ENCODE results near the gene EFCAB11. TPM values are rescaled to one million over a fixed set of nuclear protein-coding genes. Genes with fewer than 3 reads are reported as not detected.

The EFCAB11 gene
- total and polyA plus RNA-seq, 2 donors (not counting 3 experiments of a cell fraction or from before 2014, with no cell fraction given): 2.8 to 6.3 TPM

GRCh38 chr14:89990623-89991275 lies 36.2 kb upstream of the EFCAB11 start:
- H3K9ac ChIP-seq (replicated peaks; ENCODE audit: extremely low read depth, insufficient read depth, low read length): no peak overlapping the region
- dilution Hi-C loops (cut with MboI; ENCODE audit: extremely low pct_ligation_motif_present, low sequenced_read_pairs) (no loop called here), intact Hi-C loops (cut with micrococcal nuclease) (no loop called here)
- no peaks in the 10 kb centered on the region for H3K9me3 ChIP-seq (replicated peaks; ENCODE audit: control insufficient read depth, insufficient read depth, low read length)
- CTCF ChIA-PET: interaction anchor here (1.9 kb wide), 1 partner anchor 51 kb away, joined by 5 read pairs; no protein-coding TSS in a partner anchor
- no peaks in the 10 kb centered on the region for H3K79me2 ChIP-seq (ENCODE audit: control insufficient read depth, insufficient read depth, low read length)
- TF ChIP-seq FOS (IDR thresholded peaks at IDR 0.05; ENCODE audit: borderline replicate concordance, insufficient read depth, low read length) (no peak), MYC (IDR thresholded peaks at IDR 0.05; ENCODE audit: low read depth, low read length) (no peak), JUN (IDR thresholded peaks at IDR 0.05; ENCODE audit: borderline replicate concordance, insufficient read depth, insufficient read length, low read depth) (no peak), CTCF (IDR thresholded peaks at IDR 0.05; ENCODE audit: extremely low read depth in 1 of 2, insufficient read depth in 1 of 2, low read depth in 1 of 2, low read length in 2 of 2) (no peak), POLR2A (IDR thresholded peaks at IDR 0.05; ENCODE audit: low read depth, low read length) (no peak), MAX (IDR thresholded peaks at IDR 0.05; ENCODE audit: insufficient read depth, insufficient read length) (no peak), GATA2 (IDR thresholded peaks at IDR 0.05; ENCODE audit: insufficient read depth, insufficient read length, low read depth, low read length) (no peak), POLR2AphosphoS5 (IDR thresholded peaks at IDR 0.05; ENCODE audit: insufficient read depth, low read depth, low read length) (no peak), EZH2 (IDR thresholded peaks at IDR 0.05; ENCODE audit: borderline replicate concordance, low read depth, low read length, severe bottlenecking) (no peak)
- H3K9me1 ChIP-seq (replicated peaks; ENCODE audit: control insufficient read depth, extremely low read depth, insufficient read depth, low read length): no peaks in the 10 kb centered on the region
- no peaks in the 10 kb centered on the region for H4K20me1 ChIP-seq (replicated peaks; ENCODE audit: control insufficient read depth, extremely low read depth, insufficient read depth, low read length)
- peaks cover 4 to 19% of the 10 kb centered on the region in 2 experiments for H3K36me3 ChIP-seq (ENCODE audit: control insufficient read depth in 2 of 2, extremely low read depth in 1 of 2, insufficient read depth in 2 of 2, low read length in 2 of 2)
- H2AFZ ChIP-seq (ENCODE audit: low read depth, low read length): no peak overlapping the region
- H3K4me2 ChIP-seq (ENCODE audit: insufficient read depth, low read length): no peak overlapping the region
- H3K4me3 ChIP-seq (replicated peaks in 1 of 3; ENCODE audit: insufficient read depth in 1 of 3, low read depth in 1 of 3, low read length in 3 of 3): no peak overlapping the region
- H3K27me3 ChIP-seq (ENCODE audit: control insufficient read depth in 2 of 2, insufficient read depth in 2 of 2, low read length in 2 of 2): no peaks in the 10 kb centered on the region
- BruUV-seq (replicated peaks): no TSS peak
- POLR2A ChIA-PET: no interaction called here
- H3K27ac ChIP-seq (ENCODE audit: insufficient read depth, low read depth, low read length): no peak overlapping the region
- no peaks in the 10 kb centered on the region for H3K4me1 ChIP-seq (ENCODE audit: control insufficient read depth, extremely low read depth, insufficient read depth, low read length)
- DNase-seq (ENCODE audit: low read depth, low spot score) (no peak), FAIRE-seq (no peak)

Measured in endothelial cell of umbilical vein (primary cell).